ENCODE data around the gene RND2.
"Not testable (repeated sequence)": the region's sequence is repeated elsewhere in the genome, so short reads cannot be mapped to it uniquely, and the experiment has no call there.

RND2 gene, protein sequence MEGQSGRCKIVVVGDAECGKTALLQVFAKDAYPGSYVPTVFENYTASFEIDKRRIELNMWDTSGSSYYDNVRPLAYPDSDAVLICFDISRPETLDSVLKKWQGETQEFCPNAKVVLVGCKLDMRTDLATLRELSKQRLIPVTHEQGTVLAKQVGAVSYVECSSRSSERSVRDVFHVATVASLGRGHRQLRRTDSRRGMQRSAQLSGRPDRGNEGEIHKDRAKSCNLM

GRCh38 chr17:43024407-43025289 lies at the start of gene RND2:
Gene RND2 (plus strand): TSS chr17:43025231. CDS start chr17:43025348, 117 bp downstream.
- DNase-seq = peak; percentile 93

DNA sequence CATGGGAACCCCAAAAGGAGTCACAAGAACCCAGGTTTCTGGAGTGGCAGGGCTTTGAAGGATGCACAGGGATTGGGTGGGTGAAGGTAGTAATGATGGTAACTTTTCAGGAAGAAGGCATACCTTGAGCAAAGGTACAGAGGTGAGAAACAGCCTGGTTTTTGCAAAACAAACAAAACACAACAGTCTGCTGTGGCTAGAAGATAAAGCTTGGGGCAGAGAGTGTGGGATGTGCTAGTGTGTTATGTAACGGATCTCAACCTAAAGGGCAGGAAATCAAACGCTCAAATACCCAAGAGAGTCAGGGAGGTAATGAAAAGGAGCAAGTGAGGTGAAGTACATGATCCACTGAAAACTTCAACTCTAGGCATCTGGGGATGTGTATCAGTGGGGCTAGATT lies 49.8 kb upstream of the RND2 start:
- no peak for DNase-seq

DNA sequence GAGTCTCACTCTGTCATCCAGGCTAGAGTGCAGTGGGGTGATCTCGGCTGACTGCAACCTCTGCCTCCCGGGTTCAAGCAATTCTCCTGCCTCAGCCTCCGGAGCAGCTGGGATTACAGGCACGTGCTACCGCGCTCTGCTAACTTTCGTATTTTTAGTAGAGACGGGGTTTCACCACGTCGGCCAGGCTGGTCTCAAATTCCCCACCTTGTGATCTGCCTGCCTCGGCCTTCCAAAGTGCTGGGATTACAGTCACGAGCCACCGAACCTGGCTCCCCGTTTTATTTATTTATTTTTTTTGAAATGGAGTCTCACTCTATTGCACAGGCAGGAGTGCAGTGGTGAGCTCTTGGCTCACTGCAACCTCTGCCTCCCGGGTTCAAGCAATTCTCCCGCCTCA lies 49.3 kb upstream of the RND2 start:
- DNase-seq = not testable (repeated sequence)

GRCh38 chr17:42979511-42980273 lies 45.3 kb upstream of the RND2 start, which contains the start of gene PTGES3L:
Gene PTGES3L (minus strand): TSS chr17:42980080. CDS start chr17:42980053, 27 bp downstream.
- peak; percentile 81 for DNase-seq

- peak; percentile 82 for DNase-seq
Observed at GRCh38 chr17:42980274-42980765, 44.7 kb upstream of the RND2 start, which contains the start of gene RUNDC1. Gene RUNDC1 (plus strand): TSS chr17:42980565. CDS start chr17:42980577, 12 bp downstream.

DNA sequence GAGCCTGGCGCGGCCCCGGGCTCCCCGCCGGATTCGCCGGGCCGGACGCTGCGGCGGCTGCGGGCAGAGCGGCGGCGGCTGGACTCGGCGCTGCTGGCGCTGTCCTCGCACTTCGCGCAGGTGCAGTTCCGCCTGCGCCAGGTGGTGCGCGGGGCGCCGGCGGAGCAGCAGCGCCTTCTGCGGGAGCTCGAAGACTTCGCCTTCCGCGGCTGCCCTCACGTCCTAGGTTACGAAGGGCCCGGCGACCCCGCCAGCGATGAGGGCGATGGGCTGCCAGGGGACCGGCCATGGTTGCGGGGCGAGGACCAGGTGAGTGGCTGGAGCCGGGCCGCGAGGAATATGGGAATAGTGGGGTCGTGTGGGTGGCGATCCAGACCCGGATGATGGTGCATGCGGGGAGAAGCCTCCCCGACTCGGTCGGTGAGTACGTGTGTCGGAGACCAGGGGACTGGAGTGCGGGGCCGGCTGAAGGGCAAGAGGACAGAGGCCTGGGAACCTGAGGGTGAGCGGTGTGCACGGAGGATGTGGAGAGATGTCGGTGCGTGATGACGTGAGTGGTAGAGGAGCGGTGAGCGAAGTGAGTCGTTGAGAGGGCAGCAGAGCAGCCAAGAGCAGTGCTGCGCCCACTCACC lies 44.1 kb upstream of the RND2 start:
- DNase-seq = peak; percentile 62

DNA sequence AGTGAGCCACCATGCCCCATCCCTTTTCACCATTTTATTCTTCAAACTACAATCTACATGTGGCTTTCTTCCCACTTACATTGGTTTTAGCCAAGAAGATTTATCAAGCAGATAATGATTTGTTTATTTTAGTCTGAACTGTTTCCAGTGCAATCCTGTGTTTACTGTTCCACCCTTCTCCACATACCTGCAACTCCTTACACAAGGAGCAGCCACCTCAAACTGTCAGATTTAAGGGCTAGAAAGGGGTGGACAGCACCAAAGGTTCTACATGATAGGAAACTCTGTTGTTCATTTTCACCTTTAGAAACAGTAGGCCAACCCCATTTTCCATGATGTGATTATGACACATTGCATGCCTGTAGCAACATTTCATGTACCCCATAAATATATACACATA lies 42.8 kb upstream of the RND2 start:
- no peak for DNase-seq

DNA sequence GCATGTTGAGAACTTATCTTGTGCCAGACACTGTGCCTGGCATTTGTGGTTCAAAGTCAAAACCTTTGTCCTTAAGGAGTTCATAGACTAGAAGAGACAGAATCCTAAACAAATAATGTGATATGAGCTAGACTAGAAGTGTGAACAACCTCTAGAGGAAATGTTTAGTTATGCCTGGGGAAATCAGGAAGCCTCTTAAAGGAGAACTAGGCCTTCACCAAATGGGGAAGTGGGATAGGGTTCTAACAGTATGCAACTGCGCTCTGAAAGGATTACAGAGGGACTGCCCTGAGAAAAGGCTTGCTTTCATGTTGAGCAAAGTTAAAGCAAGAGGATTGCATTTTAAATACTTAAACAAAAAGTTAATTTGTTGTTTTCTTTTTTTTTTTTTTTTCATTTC lies 39.8 kb upstream of the RND2 start:
- DNase-seq = no peak

DNA sequence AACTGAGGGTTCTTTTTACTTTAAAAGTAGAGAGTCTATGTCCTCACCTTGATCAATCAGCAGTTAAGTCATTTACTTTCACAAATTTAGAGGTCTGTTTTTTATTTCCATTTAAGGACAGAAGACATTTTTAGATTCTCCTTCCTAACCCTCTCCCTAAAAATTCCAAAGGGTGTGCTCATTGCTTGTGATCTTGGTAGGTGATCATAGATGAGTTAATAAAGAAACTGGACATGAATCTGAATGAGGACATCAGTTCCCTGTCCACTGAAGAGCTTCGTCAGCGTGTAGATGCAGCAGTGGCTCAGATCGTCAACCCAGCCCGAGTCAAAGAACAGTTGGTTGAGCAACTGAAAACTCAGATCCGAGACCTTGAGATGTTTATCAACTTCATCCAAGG lies 35.9 kb upstream of the RND2 start:
- no peak for DNase-seq

DNA sequence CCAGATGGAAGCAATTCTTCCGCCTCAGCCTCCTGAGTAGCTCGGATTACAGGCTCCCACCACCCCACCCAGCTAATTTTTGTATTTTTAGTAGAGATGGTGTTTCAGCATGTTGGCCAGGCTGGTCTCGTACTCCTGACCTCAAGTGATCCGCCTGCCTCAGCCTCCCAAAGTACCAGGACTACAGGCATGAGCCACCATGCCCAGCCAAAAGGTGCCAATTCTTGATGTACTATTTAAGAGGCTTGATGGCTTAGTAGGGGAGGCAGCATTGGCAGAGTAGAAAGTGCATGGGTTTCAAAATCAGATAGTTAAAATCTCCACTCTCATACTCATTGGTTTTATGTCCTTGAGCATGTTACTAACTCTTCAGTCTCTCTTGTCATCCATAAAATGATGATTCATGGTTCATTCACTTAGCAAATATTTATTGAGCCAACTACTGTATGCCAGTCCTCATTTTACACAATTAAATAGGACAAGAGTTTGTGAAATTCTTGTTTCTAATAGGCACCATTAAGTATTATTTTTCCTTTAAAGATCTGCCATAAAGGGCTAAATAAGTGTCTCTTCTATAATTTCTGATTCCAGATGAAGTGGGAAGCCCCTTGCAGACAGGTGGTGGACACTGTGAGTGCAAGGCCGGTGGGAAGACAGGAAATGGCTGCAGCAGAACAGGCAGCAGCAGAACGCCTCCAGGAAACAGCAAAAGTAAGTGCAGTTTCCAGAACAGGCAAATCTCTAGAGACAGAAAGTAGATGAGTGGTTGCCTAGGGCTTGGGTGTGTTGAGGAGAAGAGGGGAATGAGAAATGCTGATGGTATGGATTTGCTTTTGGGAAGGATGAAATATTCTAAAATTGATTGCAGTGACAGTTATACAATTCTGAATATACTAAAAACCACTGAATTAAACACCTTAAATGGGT lies 35.0 kb upstream of the RND2 start:
- DNase-seq = no peak

DNA sequence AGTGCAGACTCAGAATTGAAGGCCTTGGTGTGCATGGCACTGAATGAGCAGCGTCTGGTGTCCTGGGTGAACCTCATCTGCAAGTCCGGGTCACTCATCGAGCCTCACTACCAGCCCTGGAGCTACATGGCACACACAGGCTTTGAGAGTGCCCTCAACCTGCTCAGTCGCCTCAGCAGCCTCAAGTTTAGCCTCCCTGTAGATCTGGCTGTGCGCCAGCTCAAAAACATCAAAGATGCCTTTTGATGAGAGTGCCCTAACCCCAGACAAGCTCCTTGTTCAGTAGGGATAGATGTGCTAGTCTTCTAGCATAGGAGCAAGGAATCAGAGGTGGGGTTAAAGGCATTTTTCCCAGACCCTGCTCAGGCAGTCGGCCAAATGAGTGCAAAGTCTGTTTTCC lies 33.6 kb upstream of the RND2 start:
- no peak for DNase-seq

GRCh38 chr17:42992872-42993271 lies 32.2 kb upstream of the RND2 start:
- no peak for DNase-seq

DNA sequence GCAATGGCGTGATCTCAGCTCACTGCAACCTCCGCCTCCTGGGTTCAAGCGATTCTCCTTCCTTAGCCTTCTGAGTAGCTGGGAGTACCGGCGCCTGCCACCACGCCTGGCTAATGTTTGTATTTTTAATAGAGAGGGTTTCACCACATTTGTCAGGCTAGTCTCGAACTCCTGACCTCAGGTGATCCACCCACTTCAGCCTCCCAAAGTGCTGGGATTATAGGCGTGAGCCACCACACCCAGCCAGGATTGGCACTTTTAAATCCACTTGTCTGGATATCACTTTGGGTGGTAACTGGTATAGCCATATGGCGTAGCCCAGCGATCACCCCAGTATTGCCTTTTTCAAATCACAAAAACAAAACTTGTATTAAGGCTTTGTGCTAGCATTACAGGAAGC lies 31.1 kb upstream of the RND2 start:
- not testable (repeated sequence) for DNase-seq

DNA sequence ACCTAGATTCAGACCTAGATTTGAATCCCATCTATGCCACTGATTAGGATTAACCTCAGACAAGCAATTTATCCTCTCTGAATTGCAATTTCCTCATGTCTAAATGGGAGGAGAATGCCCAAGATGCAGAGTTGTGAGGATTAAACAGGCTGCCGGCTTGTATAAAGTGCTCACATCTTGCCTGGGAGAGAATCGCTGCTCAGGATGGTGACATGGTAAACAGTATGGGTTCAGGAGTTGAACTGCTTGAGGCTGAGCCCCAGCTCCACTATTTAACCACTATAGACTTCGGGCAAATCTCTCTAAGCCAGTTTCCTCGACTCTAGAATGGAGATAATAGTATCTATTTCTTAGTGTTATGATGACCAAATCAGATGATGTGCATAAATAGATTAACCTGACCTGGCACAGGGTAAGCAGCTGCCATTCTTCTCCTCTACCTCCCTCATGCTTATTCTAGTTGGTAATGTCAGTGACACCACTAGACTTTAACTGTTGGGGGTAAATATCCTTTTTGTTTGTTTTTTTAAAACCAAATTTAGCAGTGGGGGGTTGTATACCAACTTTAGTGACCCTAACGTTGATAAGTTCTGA lies 27.5 kb upstream of the RND2 start:
- DNase-seq = no peak

DNA sequence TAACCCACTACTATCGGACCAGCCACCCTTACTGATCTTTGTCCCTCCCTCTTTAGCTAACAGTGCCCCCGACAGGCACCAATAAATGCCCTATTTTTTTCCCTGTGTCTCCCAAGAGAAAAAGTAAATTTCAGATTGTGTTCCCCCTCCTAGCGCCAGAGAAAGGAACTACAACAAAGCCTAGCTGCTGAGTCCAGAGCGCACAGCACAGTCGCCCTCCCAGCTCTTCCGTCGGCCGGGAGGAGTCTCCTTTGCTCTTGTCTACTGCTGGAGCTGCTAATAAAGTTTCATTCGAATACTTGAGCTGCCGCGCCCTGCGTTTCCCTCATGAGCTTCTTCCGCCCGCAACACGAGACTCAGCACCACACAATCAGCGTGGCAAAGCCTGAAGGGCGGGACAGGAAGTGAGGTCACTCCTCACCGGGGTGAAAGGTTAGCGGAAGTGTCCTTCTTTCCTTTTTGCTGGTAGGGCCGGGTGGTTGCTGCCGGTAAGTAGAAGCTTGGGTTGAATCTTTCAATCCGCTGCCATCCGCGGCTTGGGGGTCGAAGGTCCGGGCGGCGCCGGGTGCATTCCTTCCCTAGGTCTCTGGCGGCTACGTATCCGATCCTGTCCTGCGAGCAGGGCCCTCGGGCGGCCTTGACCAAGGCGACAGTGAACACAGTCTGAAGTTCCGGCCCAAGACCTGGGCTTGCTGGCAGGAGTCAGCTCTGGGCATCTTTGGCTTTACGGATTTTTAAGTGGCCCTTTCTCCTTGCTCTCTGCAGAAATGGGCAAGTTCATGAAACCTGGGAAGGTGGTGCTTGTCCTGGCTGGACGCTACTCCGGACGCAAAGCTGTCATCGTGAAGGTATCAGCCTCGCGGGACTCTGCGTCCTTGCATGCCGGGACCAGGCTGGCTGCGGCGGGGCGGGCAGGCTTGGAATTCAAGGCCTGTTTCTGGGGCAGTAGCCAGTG lies 26.8 kb upstream of the RND2 start, which contains the start of gene RPL27:
TSS of gene RPL27 (plus strand) at position 436 of the 955 bp plus-strand sequence. CDS start at position 768, 332 bp downstream.
- DNase-seq = peak; percentile 100

GRCh38 chr17:42999003-42999525 lies 26.0 kb upstream of the RND2 start:
- DNase-seq = no peak

- DNase-seq = not testable (repeated sequence)
Observed at GRCh38 chr17:43000894-43001293, 24.1 kb upstream of the RND2 start.

- DNase-seq = peak; percentile 3
Observed at GRCh38 chr17:43003542-43004172, 21.4 kb upstream of the RND2 start.

Data from NCI-H2171 treated with DMSO at 0.1 percent for 48 hours (cell line).